H9 (cell line): ENCODE data around the gene LAMC3. TPM values are rescaled to one million over a fixed set of nuclear protein-coding genes. Genes with fewer than 3 reads are reported as not detected.

Experiments used
- DNase-seq: peaks from one replicate; pipeline ENCODE4 v3.0.0-alpha.2; 2017
- H2AFZ ChIP-seq: one replicate; pipeline ENCODE4 v1.6.1; 2013; ENCODE audit warnings: mild to moderate bottlenecking, low read length, control low read depth, moderate library complexity
- H2AK5ac ChIP-seq: 2 replicates; pipeline ENCODE4 v1.6.1; 2013; ENCODE audit warnings: low read length, control low read depth, mixed read lengths; ENCODE audit not compliant: insufficient read length
- H2BK120ac ChIP-seq: one replicate; pipeline ENCODE4 v1.6.1; 2013; ENCODE audit warnings: low read depth, mild to moderate bottlenecking, low read length, control low read depth, inconsistent platforms; ENCODE audit not compliant: poor library complexity, severe bottlenecking
- H2BK12ac ChIP-seq: 2 replicates; pipeline ENCODE4 v1.6.1; 2013; ENCODE audit warnings: low read length, control low read depth, mixed read lengths, low read depth; ENCODE audit not compliant: insufficient read length
- H2BK15ac ChIP-seq: 2 replicates; pipeline ENCODE4 v1.6.1; 2013; ENCODE audit warnings: low read depth, low read length, control low read depth
- H2BK20ac ChIP-seq: one replicate; pipeline ENCODE4 v1.6.1; 2013; ENCODE audit warnings: low read depth, mild to moderate bottlenecking, low read length, control low read depth, inconsistent platforms; ENCODE audit not compliant: poor library complexity, severe bottlenecking
- H2BK5ac ChIP-seq: 2 replicates; pipeline ENCODE4 v1.6.1; 2013; ENCODE audit warnings: low read length, control low read depth, mixed read lengths; ENCODE audit not compliant: insufficient read length
- H3K14ac ChIP-seq: 2 replicates; pipeline ENCODE4 v1.6.1; 2013; ENCODE audit warnings: low read length, control low read depth; ENCODE audit not compliant: insufficient read depth
- H3K18ac ChIP-seq: 2 replicates; pipeline ENCODE4 v1.6.1; 2013; ENCODE audit warnings: low read depth, mild to moderate bottlenecking, mixed read lengths, low read length, control low read depth; ENCODE audit not compliant: insufficient read length
- H3K23ac ChIP-seq: 2 replicates; pipeline ENCODE4 v1.6.1; 2013; ENCODE audit warnings: low read length, control low read depth, mixed read lengths, low read depth; ENCODE audit not compliant: insufficient read length
- H3K23me2 ChIP-seq: 2 replicates; pipeline ENCODE4 v1.6.1; 2013; ENCODE audit warnings: low read depth, mild to moderate bottlenecking, mixed read lengths, low read length, control low read depth; ENCODE audit not compliant: insufficient read length, poor library complexity, severe bottlenecking
- H3K27ac ChIP-seq: 2 replicates; pipeline ENCODE4 v1.5.1; 2013; ENCODE audit warnings: low read length, control low read depth, mixed read lengths, low read depth; ENCODE audit not compliant: insufficient read length
- H3K27me3 ChIP-seq: 2 replicates; pipeline ENCODE4 v1.6.1; 2013; ENCODE audit warnings: low read length, control low read depth, inconsistent platforms; ENCODE audit not compliant: insufficient read depth
- H3K4ac ChIP-seq: 2 replicates; pipeline ENCODE4 v1.6.1; 2013; ENCODE audit warnings: low read depth, mild to moderate bottlenecking, control low read depth, inconsistent platforms, low read length, moderate library complexity
- H3K4me1 ChIP-seq: 2 replicates; pipeline ENCODE4 v1.6.1; 2013; ENCODE audit warnings: low read length, control low read depth, inconsistent platforms; ENCODE audit not compliant: insufficient read depth
- H3K4me2 ChIP-seq: 2 replicates; pipeline ENCODE4 v1.6.1; 2013; ENCODE audit warnings: low read length, control low read depth, mixed read lengths; ENCODE audit not compliant: insufficient read length, insufficient read depth
- H3K56ac ChIP-seq: 2 replicates; pipeline ENCODE4 v1.6.1; 2013; ENCODE audit warnings: low read depth, mild to moderate bottlenecking, mixed read lengths, low read length, control low read depth; ENCODE audit not compliant: insufficient read length
- H3K79me1 ChIP-seq: 2 replicates; pipeline ENCODE4 v1.6.1; 2013; ENCODE audit warnings: low read depth, mild to moderate bottlenecking, moderate library complexity, low read length, control low read depth, inconsistent platforms; ENCODE audit not compliant: insufficient read depth, poor library complexity, severe bottlenecking
- H3K79me2 ChIP-seq: 2 replicates; pipeline ENCODE4 v1.6.1; 2013; ENCODE audit warnings: low read length, control low read depth, inconsistent platforms; ENCODE audit not compliant: insufficient read depth
- H3K9ac ChIP-seq: 2 replicates; pipeline ENCODE4 v1.6.1; 2013; ENCODE audit warnings: low read length, control low read depth, mixed read lengths; ENCODE audit not compliant: insufficient read length; ENCODE audit errors: extremely low read depth
- H3K9me3 ChIP-seq: one replicate; pipeline ENCODE4 v1.6.1; 2013; ENCODE audit warnings: low read depth, low read length, inconsistent platforms; ENCODE audit not compliant: control insufficient read depth
- H3T11ph ChIP-seq: one replicate; pipeline ENCODE4 v1.6.1; 2013; ENCODE audit warnings: mild to moderate bottlenecking, low read length, control low read depth, inconsistent platforms
- H4K20me1 ChIP-seq: one replicate; pipeline ENCODE4 v1.6.1; 2013; ENCODE audit not compliant: control insufficient read depth, insufficient read length, insufficient read depth
- H4K5ac ChIP-seq: 2 replicates; pipeline ENCODE4 v1.6.1; 2013; ENCODE audit warnings: low read depth, mild to moderate bottlenecking, mixed read lengths, low read length, control low read depth; ENCODE audit not compliant: insufficient read length
- H4K8ac ChIP-seq: replicated peaks from 2 replicates; pipeline ENCODE4 v1.6.1; 2013; ENCODE audit warnings: low read length, control low read depth, mixed read lengths, low read depth; ENCODE audit not compliant: insufficient read length
- H4K91ac ChIP-seq: 2 replicates; pipeline ENCODE4 v1.6.1; 2013; ENCODE audit warnings: low read depth, mild to moderate bottlenecking, moderate library complexity, mixed read lengths, low read length, control low read depth; ENCODE audit not compliant: insufficient read length
- H3K27ac Mint-ChIP-seq, 3 experiments: 2 replicates in 2 of 3; 3 replicates in 1 of 3; pipeline ENCODE4 v1.8.0; 2020 to 2021; ENCODE audit warnings: mixed read lengths in 3 of 3, mild to moderate bottlenecking in 1 of 3, moderate library complexity in 1 of 3
- H3K27me3 Mint-ChIP-seq: 2 replicates; pipeline ENCODE4 v1.8.0; 2021; ENCODE audit warnings: low read depth, mild to moderate bottlenecking, moderate library complexity, mixed read lengths
- H3K36me3 Mint-ChIP-seq, 3 experiments: 2 replicates in 2 of 3; 3 replicates in 1 of 3; pipeline ENCODE4 v1.8.0; 2020 to 2021; ENCODE audit warnings: low read depth in 3 of 3, mixed read lengths in 3 of 3; ENCODE audit not compliant: insufficient read depth in 1 of 3
- H3K4me1 Mint-ChIP-seq, 2 experiments: 2 replicates each; pipeline ENCODE4 v1.8.0; 2020; ENCODE audit warnings: mixed read lengths in 2 of 2
- H3K4me3 Mint-ChIP-seq, 2 experiments: 2 replicates in 1 of 2; 3 replicates in 1 of 2; pipeline ENCODE4 v1.8.0; 2020 to 2021; ENCODE audit warnings: mild to moderate bottlenecking in 2 of 2, mixed read lengths in 2 of 2, moderate library complexity in 1 of 2
- H3K9me3 Mint-ChIP-seq, 2 experiments: 2 replicates in 1 of 2; 3 replicates in 1 of 2; pipeline ENCODE4 v1.8.0; 2020; ENCODE audit warnings: mild to moderate bottlenecking in 2 of 2, mixed read lengths in 2 of 2, moderate library complexity in 1 of 2
- WGBS: extraction: QIAGEN DNeasy Blood & Tissue Kit; methylation state at CpG from one replicate; pipeline ENCODE4 v1.1.7; 2013; ENCODE audit warnings: missing lambda C conversion rate, low lambda C conversion rate, mixed read lengths; ENCODE audit not compliant: insufficient read length; ENCODE audit errors: extremely low coverage; 5-methylcytosine and 5-hydroxymethylcytosine counted together
- total RNA-seq: library from RNA; stranded (reverse); gene quantifications from 2 replicates; pipeline ENCODE4 v1.2.1, GENCODE V29; 2021
- TF ChIP-seq, protein P1 (sequence below): fragments of 200-600 bp; sonication (generic); conservative IDR thresholded peaks from 3 replicates; pipeline ENCODE4 v1.8.0; 2021; ENCODE audit warnings: antibody characterized with exemption, mild to moderate bottlenecking

Gene LAMC3
- total RNA-seq, 1 experiment from 2014 or later: 21.7 TPM

DNA sequence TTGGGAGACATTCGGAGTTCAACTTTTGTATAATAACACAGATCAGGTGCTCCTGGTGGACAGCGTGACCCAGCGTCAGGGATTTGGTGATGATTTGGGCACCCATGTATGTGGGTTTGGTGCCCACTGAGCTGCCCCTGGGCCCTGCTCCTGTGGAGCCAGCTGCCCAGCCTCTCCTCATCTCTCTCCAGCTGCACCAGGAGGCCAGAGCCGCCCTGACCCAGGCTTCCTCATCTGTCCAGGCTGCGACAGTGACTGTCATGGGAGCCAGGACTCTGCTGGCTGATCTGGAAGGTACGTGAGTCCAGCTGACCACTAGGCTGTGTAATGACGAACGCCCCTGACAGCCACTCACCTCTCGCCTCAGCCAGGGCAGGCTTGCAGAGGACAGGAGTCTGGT, 72.9 kb downstream of the LAMC3 start:
- Histone ChIP-seq H2BK20ac (no peak overlapping the region), H2BK15ac (no peak overlapping the region), H4K8ac (no peak overlapping the region), H4K91ac (no peak overlapping the region), H3K23me2 (no peaks in the 10 kb centered on the region), H4K5ac (no peak overlapping the region), H3K23ac (no peak overlapping the region), H2AFZ (no peak overlapping the region), H3K79me2 (no peaks in the 10 kb centered on the region), H2BK12ac (no peak overlapping the region), H3K18ac (no peak overlapping the region), H2AK5ac (no peak overlapping the region), H3T11ph (no peak overlapping the region), H3K4ac (no peak overlapping the region), H3K14ac (no peak overlapping the region; the same call in 1 of the 2 replicates), H3K56ac (no peak overlapping the region), H3K4me2 (no peak overlapping the region), H4K20me1 (no peaks in the 10 kb centered on the region), H3K79me1 (no peaks in the 10 kb centered on the region), H2BK5ac (no peak overlapping the region), H3K4me1 (no peaks in the 10 kb centered on the region), H3K27me3 (no peaks in the 10 kb centered on the region), H3K9me3 (no peaks in the 10 kb centered on the region), H3K27ac (no peak overlapping the region), H3K9ac (no peak overlapping the region), H2BK120ac (no peak overlapping the region)
- no CpG with 5 or more reads among the region's 9 CpGs for WGBS
- TF ChIP-seq, protein P1, sequence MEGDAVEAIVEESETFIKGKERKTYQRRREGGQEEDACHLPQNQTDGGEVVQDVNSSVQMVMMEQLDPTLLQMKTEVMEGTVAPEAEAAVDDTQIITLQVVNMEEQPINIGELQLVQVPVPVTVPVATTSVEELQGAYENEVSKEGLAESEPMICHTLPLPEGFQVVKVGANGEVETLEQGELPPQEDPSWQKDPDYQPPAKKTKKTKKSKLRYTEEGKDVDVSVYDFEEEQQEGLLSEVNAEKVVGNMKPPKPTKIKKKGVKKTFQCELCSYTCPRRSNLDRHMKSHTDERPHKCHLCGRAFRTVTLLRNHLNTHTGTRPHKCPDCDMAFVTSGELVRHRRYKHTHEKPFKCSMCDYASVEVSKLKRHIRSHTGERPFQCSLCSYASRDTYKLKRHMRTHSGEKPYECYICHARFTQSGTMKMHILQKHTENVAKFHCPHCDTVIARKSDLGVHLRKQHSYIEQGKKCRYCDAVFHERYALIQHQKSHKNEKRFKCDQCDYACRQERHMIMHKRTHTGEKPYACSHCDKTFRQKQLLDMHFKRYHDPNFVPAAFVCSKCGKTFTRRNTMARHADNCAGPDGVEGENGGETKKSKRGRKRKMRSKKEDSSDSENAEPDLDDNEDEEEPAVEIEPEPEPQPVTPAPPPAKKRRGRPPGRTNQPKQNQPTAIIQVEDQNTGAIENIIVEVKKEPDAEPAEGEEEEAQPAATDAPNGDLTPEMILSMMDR: no peak
- no peaks in the 10 kb centered on the region for H3K4me1 Mint-ChIP-seq
- no peak overlapping the region for H3K4me3 Mint-ChIP-seq
- no peaks in the 10 kb centered on the region; the same call in 1 of the 2 replicates for H3K27me3 Mint-ChIP-seq
- no peaks in the 10 kb centered on the region for H3K36me3 Mint-ChIP-seq
- peak; percentile 18 for DNase-seq
- H3K27ac Mint-ChIP-seq: no peak overlapping the region
- H3K9me3 Mint-ChIP-seq: no peaks in the 10 kb centered on the region
